HepG2 (cell line): ENCODE data around the gene ACE. TPM values are rescaled to one million over a fixed set of nuclear protein-coding genes. Genes with fewer than 3 reads are reported as not detected.

Experiments
- ATAC-seq: fragments of 200-7000 bp; cut with Tn5 transposase; 3 replicates; pipeline ENCODE4 v1.9.1; 2020; ENCODE audit warnings: mild to moderate bottlenecking, moderate library complexity
- BruUV-seq: library from RNA; stranded (reverse); fragments of 400-500 nt; replicated peaks from 2 replicates; lab custom pipeline; 2021; lab: Mats Ljungman, UMichigan
- CTCF ChIA-PET: fragments of 300-600 bp; formaldehyde crosslinking; extraction: SDS; loops from one replicate; lab custom pipeline; 2021; ENCODE audit warnings: low total read pairs, inconsistent platforms, low intra/inter-chr PET ratio; lab: Yijun Ruan, JAX
- POLR2A ChIA-PET: fragments of 350-600 bp; sonication (Branson Sonifier 250); formaldehyde crosslinking; loops from one replicate; lab custom pipeline; 2020; ENCODE audit warnings: antibody characterized with exemption, inconsistent platforms; lab: Yijun Ruan, JAX
- DNase-seq: peaks from one replicate; pipeline ENCODE4 v3.0.0-alpha.2; 2015; ENCODE audit warnings: low spot score
- FAIRE-seq: peaks from 3 replicates; lab custom pipeline; 2011; peaks lifted over from hg19 to GRCh38; lab: Jason Lieb, UNC
- H2AFZ ChIP-seq: one replicate; pipeline ENCODE4 v1.6.1; 2011; ENCODE audit warnings: low read length, inconsistent platforms
- H3K27ac ChIP-seq: fragments of 300-600 bp; 3 replicates; pipeline ENCODE4 v1.8.0; 2011; ENCODE audit warnings: mixed run types, mild to moderate bottlenecking, mixed read lengths, low read length, inconsistent platforms; ENCODE audit not compliant: insufficient read depth; ENCODE audit errors: extremely low read length
- H3K27me3 ChIP-seq, 2 experiments: fragments of 200-600 bp in 1 of 2; 2 replicates in 1 of 2; 3 replicates in 1 of 2; pipeline versions ENCODE4 v1.6.0 to v1.8.0; 2011; ENCODE audit warnings: low read length in 2 of 2, mild to moderate bottlenecking in 2 of 2, moderate library complexity in 2 of 2, inconsistent platforms in 1 of 2; ENCODE audit not compliant: insufficient read depth in 2 of 2, control insufficient read depth in 1 of 2
- H3K36me3 ChIP-seq, 2 experiments: fragments of 200-600 bp in 1 of 2; replicated peaks in 1 of 2; 2 replicates in 1 of 2; 3 replicates in 1 of 2; pipeline versions ENCODE4 v1.5.1 to v1.8.0; 2011; ENCODE audit warnings: low read length in 2 of 2, inconsistent platforms in 1 of 2; ENCODE audit not compliant: insufficient read depth in 2 of 2, control insufficient read depth in 1 of 2
- H3K4me1 ChIP-seq: 2 replicates; pipeline ENCODE4 v1.5.1; 2012; ENCODE audit warnings: low read length, inconsistent platforms; ENCODE audit not compliant: insufficient read depth
- H3K4me2 ChIP-seq: 2 replicates; pipeline ENCODE4 v1.6.0; 2011; ENCODE audit warnings: low read depth, low read length, inconsistent platforms
- H3K4me3 ChIP-seq, 3 experiments: fragments of 200-600 bp in 1 of 3; sonication (generic), shearing (Covaris generic) in 1 of 3; replicated peaks in 1 of 3; 2 replicates each; pipeline ENCODE4 v1.5.1; 2011 to 2016; ENCODE audit warnings: low read length in 3 of 3, inconsistent platforms in 2 of 3, low read depth in 2 of 3, mild to moderate bottlenecking in 2 of 3, control low read depth in 1 of 3, mixed read lengths in 1 of 3; ENCODE audit not compliant: insufficient read depth in 1 of 3
- H3K79me2 ChIP-seq: one replicate; pipeline ENCODE4 v1.6.1; 2011; ENCODE audit warnings: low read length, inconsistent platforms; ENCODE audit not compliant: insufficient read depth
- H3K9ac ChIP-seq: 2 replicates; pipeline ENCODE4 v1.6.0; 2011; ENCODE audit warnings: mild to moderate bottlenecking, low read depth, low read length, inconsistent platforms; ENCODE audit not compliant: insufficient read depth
- H3K9me3 ChIP-seq: 2 replicates; pipeline ENCODE4 v1.5.1; 2012; ENCODE audit warnings: mild to moderate bottlenecking, low read length
- H4K20me1 ChIP-seq: 2 replicates; pipeline ENCODE4 v1.6.0; 2011; ENCODE audit warnings: inconsistent platforms, mild to moderate bottlenecking, low read length, moderate library complexity; ENCODE audit not compliant: insufficient read depth
- CSRNP2 ChIP-seq: sonication (generic); formaldehyde crosslinking; conservative IDR thresholded peaks from 2 replicates; pipeline ENCODE4 v1.8.0; 2022; ENCODE audit warnings: low read depth, missing genetic modification reagents
- FIP1L1 ChIP-seq: fragments of 200-400 bp; formaldehyde crosslinking; IDR thresholded peaks from 2 replicates; pipeline ENCODE4 v1.6.1; 2018; ENCODE audit warnings: low read depth, mild to moderate bottlenecking, low read length, moderate library complexity, borderline replicate concordance; ENCODE audit not compliant: insufficient read depth
- GMEB1 ChIP-seq: sonication (generic); formaldehyde crosslinking; IDR thresholded peaks from 2 replicates; pipeline ENCODE4 v1.5.1; 2020; ENCODE audit warnings: missing genetic modification reagents, mild to moderate bottlenecking, borderline replicate concordance
- HNRNPK ChIP-seq: fragments of 200-400 bp; formaldehyde crosslinking; IDR thresholded peaks from 2 replicates; pipeline ENCODE4 v1.6.1; 2018; ENCODE audit warnings: low read length, low read depth, moderate library complexity, mild to moderate bottlenecking; ENCODE audit not compliant: poor library complexity, severe bottlenecking
- MAFF ChIP-seq: IDR thresholded peaks from 2 replicates; pipeline ENCODE4 v1.6.1; 2011; ENCODE audit warnings: low read depth, low read length, improper control_type of control experiment
- NFKB2 ChIP-seq: sonication (generic); formaldehyde crosslinking; IDR thresholded peaks from 2 replicates; pipeline ENCODE4 v1.4.0; 2020; ENCODE audit warnings: missing genetic modification reagents, borderline replicate concordance
- SAFB2 ChIP-seq: sonication (generic); formaldehyde crosslinking; IDR thresholded peaks from 2 replicates; pipeline ENCODE4 v1.5.1; 2020; ENCODE audit warnings: missing genetic modification reagents, low read depth, mild to moderate bottlenecking, borderline replicate concordance
- STAG1 ChIP-seq: sonication (generic); formaldehyde crosslinking; IDR thresholded peaks from 2 replicates; pipeline ENCODE4 v1.4.0; 2020; ENCODE audit warnings: missing genetic modification reagents
- TBP ChIP-seq: sonication (generic); formaldehyde crosslinking; IDR thresholded peaks from 2 replicates; pipeline ENCODE4 v1.5.0; 2020; ENCODE audit warnings: missing genetic modification reagents
- UBTF ChIP-seq: sonication (generic); formaldehyde crosslinking; IDR thresholded peaks from 2 replicates; pipeline ENCODE4 v1.4.0; 2020; ENCODE audit warnings: mild to moderate bottlenecking, missing genetic modification reagents
- ZIK1 ChIP-seq: sonication (generic); formaldehyde crosslinking; IDR thresholded peaks from 2 replicates; pipeline ENCODE4 v1.5.0; 2020; ENCODE audit warnings: mild to moderate bottlenecking, low read depth, missing genetic modification reagents, borderline replicate concordance
- ZNF800 ChIP-seq: sonication (generic); formaldehyde crosslinking; IDR thresholded peaks from 2 replicates; pipeline ENCODE4 v1.4.0; 2020; ENCODE audit warnings: missing genetic modification reagents
- WGBS: methylation state at CpG from one replicate; pipeline ENCODE4 v1.1.6; 2017; ENCODE audit warnings: low lambda C conversion rate; 5-methylcytosine and 5-hydroxymethylcytosine counted together
- in situ Hi-C: cut with HindIII; loops from 2 replicates; pipeline ENCODE4 v1.10.0; 2017; ENCODE audit warnings: low pct_unique_long_range_greater_than_20kb; ENCODE audit not compliant: extremely low pct_ligation_motif_present
- intact Hi-C: fragments of 100-400 bp; cut with micrococcal nuclease; formaldehyde crosslinking; loops from one replicate; pipeline ENCODE4 v1.10.0; 2022; ENCODE audit not compliant: unreplicated experiment
- polyA plus RNA-seq, 8 experiments: library from polyadenylated mRNA; depleted of rRNA in 3 of 8; stranded (reverse) in 7 of 8; unstranded in 1 of 8; fragments of >200 nt; fragmentation: Illumina TruSeq in 4 of 8; extraction: Trizol in 4 of 8; gene quantifications; 2 replicates each; pipeline versions ENCODE4 v1.2.1 to v1.2.3, GENCODE V29; 2011 to 2016; ENCODE audit warnings: low read depth in 4 of 8, missing spikeins in 1 of 8, mixed read lengths in 1 of 8; ENCODE audit not compliant: insufficient read depth in 1 of 8
- total RNA-seq, 5 experiments: library from RNA; depleted of rRNA; stranded (reverse); fragments of >200 nt; fragmentation: Illumina TruSeq; extraction: Trizol; gene quantifications; 2 replicates each; pipeline ENCODE4 v1.2.3, GENCODE V29; 2016; ENCODE audit warnings: low read depth in 1 of 5

The ACE gene
- total and polyA plus RNA-seq, 2 of the 13 experiments (the other 11 are each of a cell fraction or from before 2014, with no cell fraction given): 0.08 to 0.13 TPM

- TF ChIP-seq UBTF (CRISPR knock-in tag): no peak
- TF ChIP-seq HNRNPK: no peak
Measured at GRCh38 chr17:63446753-63447470, 29.9 kb upstream of the ACE start (continued).

- no peaks in the 10 kb centered on the region for H3K36me3 ChIP-seq
- H3K9ac ChIP-seq: no peak overlapping the region
- H3K79me2 ChIP-seq: no peaks in the 10 kb centered on the region
- FAIRE-seq (no peak), DNase-seq (no peak), ATAC-seq (no peak)
- peaks cover 5 to 45% of the 10 kb centered on the region in 2 experiments; a peak in 4 of 5 replicates for H3K27me3 ChIP-seq
- no TSS peak for BruUV-seq
- 21% methylated on average over 8 of the region's 12 CpGs for WGBS
- CTCF ChIA-PET: no interaction called here
- H3K4me1 ChIP-seq: peaks cover 15% of the 10 kb centered on the region
- no peak overlapping the region; a peak in 1 of 6 replicates for H3K4me3 ChIP-seq
- H3K4me2 ChIP-seq: peak overlapping the region; percentile 34; the same call in 1 of the 2 replicates
- POLR2A ChIA-PET: no interaction called here
- in situ Hi-C loops (no loop called here), intact Hi-C loops (loop anchor here (2.0 kb wide), 1 partner anchor 31 kb away; no protein-coding TSS in a partner anchor)
- H2AFZ ChIP-seq: no peak overlapping the region
- no peaks in the 10 kb centered on the region for H3K9me3 ChIP-seq
- no peak overlapping the region for H3K27ac ChIP-seq
- H4K20me1 ChIP-seq: no peaks in the 10 kb centered on the region
- no peak for TF ChIP-seq CSRNP2 (CRISPR knock-in tag)
- TF ChIP-seq STAG1 (CRISPR knock-in tag): no peak
- TF ChIP-seq TBP (CRISPR knock-in tag): no peak
- TF ChIP-seq ZNF800 (CRISPR knock-in tag): 0 out of 2 replicates have a peak, but pooled peaks have one; percentile 32
- no peak for TF ChIP-seq FIP1L1
- no peak for TF ChIP-seq GMEB1
- TF ChIP-seq MAFF: no peak
- TF ChIP-seq ZIK1: no peak
- no peak for TF ChIP-seq NFKB2 (CRISPR knock-in tag)
- TF ChIP-seq SAFB2: peak; percentile 48; the same call in 1 of the 2 replicates
Measured at GRCh38 chr17:63447471-63448009, 29.3 kb upstream of the ACE start.
